ENCODE data around the gene RGS3. TPM values are rescaled to one million over a fixed set of nuclear protein-coding genes. Genes with fewer than 3 reads are reported as not detected.

The RGS3 gene
- total RNA-seq, 1 donor from 2014 or later: 18.9 TPM

GRCh38 chr9:113623851-113624485 is 160.4 kb downstream of the RGS3 start:
- Mint-ChIP-seq H3K4me1 (ENCODE audit: low read depth, unreplicated experiment) (peaks cover 27% of the 10 kb centered on the region), H3K9me3 (ENCODE audit: unreplicated experiment) (peaks cover 2% of the 10 kb centered on the region), H3K27me3 (ENCODE audit: unreplicated experiment) (no peaks in the 10 kb centered on the region), H3K27ac (ENCODE audit: unreplicated experiment) (no peak overlapping the region), H3K36me3 (ENCODE audit: unreplicated experiment) (no peaks in the 10 kb centered on the region), H3K4me3 (ENCODE audit: unreplicated experiment) (no peak overlapping the region)
- no peak for TF ChIP-seq CTCF (IDR thresholded peaks at IDR 0.05; ENCODE audit: partially characterized antibody, unreplicated experiment)
- DNase-seq: no peak

- no peak overlapping the region for H3K4me3 Mint-ChIP-seq (ENCODE audit: unreplicated experiment)
Measured at GRCh38 chr9:113624721-113625120, 161.2 kb downstream of the RGS3 start.

GRCh38 chr9:113625486-113625885 is 162.0 kb downstream of the RGS3 start:
- DNase-seq: no peak
- TF ChIP-seq CTCF (IDR thresholded peaks at IDR 0.05; ENCODE audit: partially characterized antibody, unreplicated experiment): no peak

More at GRCh38 chr9:113624721-113625120, 161.2 kb downstream of the RGS3 start:
- no peak for DNase-seq
- H3K9me3 Mint-ChIP-seq (ENCODE audit: unreplicated experiment): peaks cover 2% of the 10 kb centered on the region
- no peak for TF ChIP-seq CTCF (IDR thresholded peaks at IDR 0.05; ENCODE audit: partially characterized antibody, unreplicated experiment)
- H3K4me1 Mint-ChIP-seq (ENCODE audit: low read depth, unreplicated experiment): peaks cover 26% of the 10 kb centered on the region
- H3K36me3 Mint-ChIP-seq (ENCODE audit: unreplicated experiment): no peaks in the 10 kb centered on the region
- no peaks in the 10 kb centered on the region for H3K27me3 Mint-ChIP-seq (ENCODE audit: unreplicated experiment)
- H3K27ac Mint-ChIP-seq (ENCODE audit: unreplicated experiment): peak overlapping the region; percentile 75

GRCh38 chr9:113626735-113627495 is 163.4 kb downstream of the RGS3 start:
- no peak overlapping the region for H3K4me3 Mint-ChIP-seq (ENCODE audit: unreplicated experiment)
- H3K27ac Mint-ChIP-seq (ENCODE audit: unreplicated experiment): no peak overlapping the region
- peaks cover 19% of the 10 kb centered on the region for H3K4me1 Mint-ChIP-seq (ENCODE audit: low read depth, unreplicated experiment)
- DNase-seq: no peak
- no peaks in the 10 kb centered on the region for H3K36me3 Mint-ChIP-seq (ENCODE audit: unreplicated experiment)
- peaks cover 2% of the 10 kb centered on the region for H3K9me3 Mint-ChIP-seq (ENCODE audit: unreplicated experiment)
- no peaks in the 10 kb centered on the region for H3K27me3 Mint-ChIP-seq (ENCODE audit: unreplicated experiment)
- TF ChIP-seq CTCF (IDR thresholded peaks at IDR 0.05; ENCODE audit: partially characterized antibody, unreplicated experiment): no peak

More at GRCh38 chr9:113625486-113625885, 162.0 kb downstream of the RGS3 start:
- no peak overlapping the region for H3K4me3 Mint-ChIP-seq (ENCODE audit: unreplicated experiment)
- H3K36me3 Mint-ChIP-seq (ENCODE audit: unreplicated experiment): no peaks in the 10 kb centered on the region
- H3K9me3 Mint-ChIP-seq (ENCODE audit: unreplicated experiment): peaks cover 2% of the 10 kb centered on the region
- no peaks in the 10 kb centered on the region for H3K27me3 Mint-ChIP-seq (ENCODE audit: unreplicated experiment)
- H3K27ac Mint-ChIP-seq (ENCODE audit: unreplicated experiment): no peak overlapping the region
- peaks cover 22% of the 10 kb centered on the region for H3K4me1 Mint-ChIP-seq (ENCODE audit: low read depth, unreplicated experiment)

GRCh38 chr9:113628621-113629020 is 165.1 kb downstream of the RGS3 start:
- Mint-ChIP-seq H3K4me3 (ENCODE audit: unreplicated experiment) (no peak overlapping the region), H3K27me3 (ENCODE audit: unreplicated experiment) (no peaks in the 10 kb centered on the region), H3K4me1 (ENCODE audit: low read depth, unreplicated experiment) (peaks cover 17% of the 10 kb centered on the region), H3K9me3 (ENCODE audit: unreplicated experiment) (peaks cover 2% of the 10 kb centered on the region), H3K27ac (ENCODE audit: unreplicated experiment) (no peak overlapping the region), H3K36me3 (ENCODE audit: unreplicated experiment) (no peaks in the 10 kb centered on the region)
- no peak for TF ChIP-seq CTCF (IDR thresholded peaks at IDR 0.05; ENCODE audit: partially characterized antibody, unreplicated experiment)
- no peak for DNase-seq
